Lower lobe of right lung (tissue), 2 donors: ENCODE measurements around the gene GPC1. TPM values are rescaled to one million over a fixed set of nuclear protein-coding genes. Genes with fewer than 3 reads are reported as not detected.

Experiments
- ATAC-seq, 2 donors: fragments of 200-7000 bp; cut with Tn5 transposase; one replicate each; pipeline ENCODE4 v1.9.1; 2020 to 2022; ENCODE audit warnings: mild to moderate bottlenecking in 2 of 2, moderate library complexity in 2 of 2
- DNase-seq: peaks from one replicate; pipeline ENCODE4 v3.0.0-alpha.2; 2020
- H3K27ac ChIP-seq: fragments of 200-600 bp; one replicate; pipeline ENCODE4 v1.8.0; 2022
- H3K27me3 ChIP-seq: fragments of 200-600 bp; one replicate; pipeline ENCODE4 v1.8.0; 2022; ENCODE audit warnings: low read depth
- H3K36me3 ChIP-seq: fragments of 200-600 bp; one replicate; pipeline ENCODE4 v1.8.0; 2022; ENCODE audit warnings: mild to moderate bottlenecking
- H3K4me1 ChIP-seq: fragments of 200-600 bp; one replicate; pipeline ENCODE4 v1.8.0; 2022
- H3K4me3 ChIP-seq: fragments of 200-600 bp; one replicate; pipeline ENCODE4 v1.8.0; 2022; ENCODE audit warnings: mild to moderate bottlenecking
- H3K9me3 ChIP-seq: fragments of 200-600 bp; one replicate; pipeline ENCODE4 v1.8.0; 2022
- CTCF ChIP-seq: fragments of 200-600 bp; IDR thresholded peaks from one replicate; pipeline ENCODE4 v1.8.0; 2022; ENCODE audit warnings: antibody characterized with exemption, mild to moderate bottlenecking
- intact Hi-C: fragments of 100-400 bp; cut with DNase I; formaldehyde crosslinking; loops from one replicate; pipeline ENCODE4 v1.11.0; 2022
- total RNA-seq: library from RNA; stranded (reverse); fragmentation: NEBNext Ultra II Directional; extraction: Animal tissue kit (Norgen Biotek cat#: 25700); gene quantifications from one replicate; pipeline ENCODE4 v1.2.1, GENCODE V29; 2021
- donor health status: DM: no; HTN: yes; CAD: no; lungs with severe emphysema.

GPC1 gene
- total RNA-seq, 1 donor from 2014 or later: 14.7 TPM

GRCh38 chr2:240456447-240457222 is 21.2 kb downstream of the GPC1 start:
- Histone ChIP-seq H3K4me3 (no peak overlapping the region), H3K27ac (no peak overlapping the region), H3K4me1 (peaks cover 22% of the 10 kb centered on the region), H3K27me3 (peaks cover 31% of the 10 kb centered on the region), H3K9me3 (no peaks in the 10 kb centered on the region), H3K36me3 (no peaks in the 10 kb centered on the region)
- intact Hi-C loops: no loop called here
- no peak for TF ChIP-seq CTCF
- ATAC-seq (peak in 1 of 2 donors; percentile 21), DNase-seq (no peak)

GRCh38 chr2:240457223-240458043 is 22.0 kb downstream of the GPC1 start:
- intact Hi-C loops: no loop called here
- Histone ChIP-seq H3K9me3 (no peaks in the 10 kb centered on the region), H3K27me3 (peaks cover 23% of the 10 kb centered on the region), H3K36me3 (no peaks in the 10 kb centered on the region), H3K4me3 (no peak overlapping the region), H3K4me1 (peaks cover 14% of the 10 kb centered on the region), H3K27ac (no peak overlapping the region)
- DNase-seq: peak; percentile 42
- ATAC-seq: no peak
- TF ChIP-seq CTCF: no peak

- H3K27me3 ChIP-seq: peaks cover 23% of the 10 kb centered on the region
- ATAC-seq (no peak), DNase-seq (peak; percentile 30)
- H3K9me3 ChIP-seq: no peaks in the 10 kb centered on the region
- H3K4me3 ChIP-seq: no peak overlapping the region
- peaks cover 14% of the 10 kb centered on the region for H3K4me1 ChIP-seq
- no peak overlapping the region for H3K27ac ChIP-seq
- intact Hi-C loops: no loop called here
- no peak for TF ChIP-seq CTCF
- no peaks in the 10 kb centered on the region for H3K36me3 ChIP-seq
Observed at GRCh38 chr2:240458044-240458899, 22.8 kb downstream of the GPC1 start.

GRCh38 chr2:240458900-240459391 is 23.5 kb downstream of the GPC1 start:
- Histone ChIP-seq H3K27me3 (peaks cover 19% of the 10 kb centered on the region), H3K27ac (no peak overlapping the region), H3K4me3 (no peak overlapping the region), H3K9me3 (no peaks in the 10 kb centered on the region), H3K4me1 (peaks cover 14% of the 10 kb centered on the region), H3K36me3 (no peaks in the 10 kb centered on the region)
- intact Hi-C loops: no loop called here
- ATAC-seq (no peak), DNase-seq (peak; percentile 45)
- TF ChIP-seq CTCF: no peak
